IgD-negative memory B cell (primary cell): Measurements from ENCODE around the gene PARP6. TPM values are rescaled to one million over a fixed set of nuclear protein-coding genes. Genes with fewer than 3 reads are reported as not detected.
"Not testable (repeated sequence)": the region's sequence is repeated elsewhere in the genome, so short reads cannot be mapped to it uniquely, and the experiment has no call there.

Source experiments
- H3K27ac Mint-ChIP-seq, 3 donors: one replicate each; pipeline ENCODE4 v1.8.0; 2020 to 2022; ENCODE audit warnings: mild to moderate bottlenecking in 3 of 3, mixed read lengths in 3 of 3, moderate library complexity in 1 of 3
- H3K27me3 Mint-ChIP-seq: one replicate; pipeline ENCODE4 v1.8.0; 2021; ENCODE audit warnings: mixed read lengths
- H3K36me3 Mint-ChIP-seq: one replicate; pipeline ENCODE4 v1.8.0; 2020; ENCODE audit warnings: mild to moderate bottlenecking, mixed read lengths
- H3K4me1 Mint-ChIP-seq, 3 donors: one replicate each; pipeline ENCODE4 v1.8.0; 2020 to 2022; ENCODE audit warnings: mixed read lengths in 3 of 3, mild to moderate bottlenecking in 1 of 3
- H3K4me3 Mint-ChIP-seq, 4 donors: one replicate each; pipeline ENCODE4 v1.8.0; 2020 to 2022; ENCODE audit warnings: mild to moderate bottlenecking in 4 of 4, mixed read lengths in 4 of 4, moderate library complexity in 3 of 4
- H3K9me3 Mint-ChIP-seq, 3 donors: one replicate each; pipeline ENCODE4 v1.8.0; 2020 to 2021; ENCODE audit warnings: mixed read lengths in 3 of 3, mild to moderate bottlenecking in 1 of 3
- polyA plus RNA-seq: library from polyadenylated mRNA; unstranded; fragments of 300-500 nt; fragmentation: Illumina TruSeq; gene quantifications from one replicate; pipeline ENCODE4 v1.2.3, GENCODE V29; 2021

The PARP6 gene
- polyA plus RNA-seq, 1 donor from 2014 or later, result 34.4 TPM

DNA sequence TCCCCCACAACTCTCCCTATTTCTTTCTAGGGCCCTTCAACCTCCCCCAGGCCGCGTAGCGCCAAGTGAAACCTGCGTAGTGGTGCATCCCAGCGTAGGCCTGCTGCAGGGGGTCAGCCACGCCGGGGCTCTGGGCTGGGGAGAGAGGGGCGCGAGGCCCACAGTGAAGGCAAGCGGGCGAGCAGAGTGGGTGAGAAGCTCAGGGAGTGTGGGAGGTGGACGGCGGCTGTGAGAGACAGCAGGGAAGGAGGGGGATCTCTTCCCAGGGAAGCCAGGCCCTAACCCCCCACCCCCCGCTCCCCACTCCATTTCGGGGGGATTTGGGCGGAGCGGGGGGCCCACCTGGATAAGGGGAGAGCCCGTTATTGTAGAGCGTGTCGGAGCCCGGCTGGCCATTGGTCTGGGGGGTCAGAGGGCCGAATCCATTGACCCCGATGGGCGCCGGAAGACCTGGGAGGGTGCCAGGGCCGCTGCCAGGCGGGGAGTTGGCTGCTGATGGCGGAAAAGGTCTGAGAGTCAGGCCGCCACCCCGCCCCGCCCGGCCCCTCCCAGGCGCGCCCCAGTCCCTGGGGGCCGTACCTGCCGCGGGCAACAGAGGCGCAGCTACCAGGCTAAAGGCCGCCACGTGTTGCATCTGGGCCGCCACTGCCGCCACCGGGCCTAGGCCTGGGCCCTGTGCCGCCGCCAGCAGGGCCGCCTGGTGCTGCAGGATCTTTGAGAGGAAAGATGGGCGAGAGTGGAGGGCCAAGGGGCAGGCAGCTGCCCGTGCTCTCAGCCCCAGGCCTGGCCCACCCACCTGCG is 16.6 kb upstream of the PARP6 start:
- Mint-ChIP-seq H3K27me3 (no peaks in the 10 kb centered on the region), H3K9me3 (no peaks in the 10 kb centered on the region), H3K4me3 (no peak overlapping the region), H3K36me3 (peaks cover 2% of the 10 kb centered on the region), H3K27ac (no peak overlapping the region), H3K4me1 (no peaks in the 10 kb centered on the region)

DNA sequence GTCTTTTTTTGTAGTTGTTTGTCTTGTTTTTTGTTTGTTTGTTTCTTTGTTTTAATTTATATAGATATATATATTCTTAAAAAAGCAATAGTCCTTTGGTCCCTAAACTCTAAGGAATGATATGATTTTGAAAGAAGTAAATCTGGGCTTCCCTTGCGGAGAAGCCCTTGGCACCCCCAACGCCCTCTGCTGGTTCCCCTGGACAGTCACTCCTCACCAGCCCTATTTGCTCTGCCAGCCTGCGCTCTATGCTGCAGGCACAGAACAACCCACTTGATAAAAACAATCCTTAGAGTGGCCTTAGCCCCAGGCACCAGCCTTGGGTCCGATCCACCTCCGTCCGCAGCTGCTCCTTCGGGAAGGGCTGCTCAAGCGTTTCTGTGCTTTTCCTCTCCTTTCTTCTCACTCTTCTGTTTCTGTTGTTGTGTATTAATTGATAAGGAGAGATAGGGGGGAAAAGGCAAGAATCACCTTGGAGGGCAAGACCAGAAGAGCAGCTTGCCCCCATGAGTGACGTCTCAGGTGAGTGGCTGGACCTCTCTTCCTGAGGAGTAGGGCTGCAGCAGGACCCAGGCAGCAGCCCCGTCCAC is 13.7 kb upstream of the PARP6 start:
- Mint-ChIP-seq H3K27me3 (no peaks in the 10 kb centered on the region), H3K36me3 (peaks cover 4% of the 10 kb centered on the region), H3K4me1 (peaks cover 0 to 1% (median 0%) of the 10 kb centered on the region in 3 donors)

DNA sequence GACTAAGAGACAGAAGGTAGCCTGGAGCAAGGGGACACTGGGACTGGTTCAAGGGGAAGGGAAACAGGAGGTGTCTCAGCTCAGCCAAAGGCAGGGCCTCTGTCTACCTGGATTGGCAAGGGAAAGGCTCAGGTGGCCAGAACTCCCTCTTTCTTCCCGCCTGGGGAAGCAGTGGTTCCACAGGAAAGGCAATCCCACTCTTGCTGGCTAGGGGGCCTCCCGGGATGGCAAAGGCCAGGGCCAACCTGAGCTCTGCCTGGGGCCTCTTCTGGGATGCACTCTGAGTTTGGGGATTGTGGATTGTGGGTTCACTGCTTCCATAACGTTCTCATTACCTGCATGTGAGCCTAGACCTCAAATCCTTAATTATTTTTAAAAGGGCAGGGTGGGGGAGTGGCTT is 13.0 kb upstream of the PARP6 start:
- peaks cover 0 to 1% (median 0%) of the 10 kb centered on the region in 3 donors for H3K4me1 Mint-ChIP-seq
- H3K9me3 Mint-ChIP-seq, result no peaks in the 10 kb centered on the region
- no peak overlapping the region for H3K27ac Mint-ChIP-seq
- peaks cover 4% of the 10 kb centered on the region for H3K36me3 Mint-ChIP-seq
- no peaks in the 10 kb centered on the region for H3K27me3 Mint-ChIP-seq
- H3K4me3 Mint-ChIP-seq, result no peak overlapping the region

More for the DNA sequence above, 13.7 kb upstream of the PARP6 start:
- Mint-ChIP-seq H3K4me3 (no peak overlapping the region), H3K9me3 (no peaks in the 10 kb centered on the region), H3K27ac (no peak overlapping the region)

DNA sequence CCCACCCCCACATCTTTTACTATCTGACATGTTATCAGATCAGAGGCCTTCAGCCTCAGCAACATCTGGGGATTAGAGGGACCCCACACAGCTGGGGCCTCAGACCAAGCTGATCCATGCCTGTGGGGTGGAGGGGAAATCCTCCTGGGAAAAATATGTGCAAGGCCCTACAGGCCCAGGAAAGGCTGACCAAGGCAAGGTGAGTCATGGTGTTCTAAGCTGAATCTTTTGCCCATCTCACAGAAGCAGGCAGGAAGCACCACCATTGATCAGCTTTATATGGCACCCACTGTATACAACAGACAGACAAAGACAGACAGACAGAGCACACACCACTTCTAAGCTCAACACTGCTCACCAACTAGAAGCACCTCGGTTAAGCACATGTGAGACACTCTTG is 12.4 kb upstream of the PARP6 start:
- H3K4me1 Mint-ChIP-seq, result peaks cover 0 to 1% (median 0%) of the 10 kb centered on the region in 3 donors
- H3K9me3 Mint-ChIP-seq, result no peaks in the 10 kb centered on the region
- H3K4me3 Mint-ChIP-seq, result no peak overlapping the region
- no peaks in the 10 kb centered on the region for H3K27me3 Mint-ChIP-seq
- no peak overlapping the region for H3K27ac Mint-ChIP-seq
- peaks cover 2% of the 10 kb centered on the region for H3K36me3 Mint-ChIP-seq

DNA sequence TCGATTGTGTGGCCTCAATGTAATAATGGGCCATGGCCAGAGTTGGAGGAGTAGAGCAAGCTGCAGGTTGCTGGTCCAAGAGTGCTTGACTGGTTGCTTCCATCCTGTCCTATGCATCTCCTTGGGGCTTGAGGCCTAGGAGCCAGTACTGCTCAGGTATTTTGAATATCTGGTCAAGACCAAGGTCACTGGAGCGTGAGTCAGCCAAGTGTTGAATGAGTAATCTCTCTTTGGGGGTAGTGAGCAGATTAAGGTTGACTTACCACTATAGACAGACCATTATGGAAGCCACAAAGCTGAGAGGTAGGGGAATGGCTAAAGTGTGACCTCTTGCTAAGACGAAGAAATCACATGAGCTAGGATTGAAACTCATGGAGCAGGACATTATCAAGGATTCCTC is 9.4 kb upstream of the PARP6 start:
- no peaks in the 10 kb centered on the region for H3K9me3 Mint-ChIP-seq
- no peaks in the 10 kb centered on the region for H3K27me3 Mint-ChIP-seq
- no peak overlapping the region for H3K27ac Mint-ChIP-seq
- H3K4me1 Mint-ChIP-seq, result peaks cover 0 to 1% (median 0%) of the 10 kb centered on the region in 3 donors
- no peak overlapping the region for H3K4me3 Mint-ChIP-seq
- H3K36me3 Mint-ChIP-seq, result peaks cover 2% of the 10 kb centered on the region

DNA sequence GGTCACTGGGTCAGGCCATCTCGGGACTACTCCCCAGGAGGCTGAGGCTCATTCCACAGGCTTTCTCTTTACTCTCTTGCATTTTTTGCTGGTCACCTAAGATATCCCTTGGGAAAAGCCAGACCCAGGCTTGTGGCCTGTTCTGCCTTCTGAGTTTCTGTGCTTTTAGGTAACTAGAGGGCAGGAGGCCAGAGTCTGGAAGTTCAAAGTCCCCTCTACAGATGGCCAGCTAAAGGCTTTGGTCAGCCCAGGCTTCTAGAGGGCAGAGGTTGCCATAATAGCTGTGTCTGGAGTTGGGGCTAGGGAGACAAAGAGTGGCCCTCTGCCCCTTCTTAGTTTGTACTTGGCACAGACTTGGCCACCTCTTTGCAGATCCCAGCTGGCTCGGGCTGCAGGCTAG is 8.4 kb upstream of the PARP6 start:
- Mint-ChIP-seq H3K36me3 (peaks cover 2% of the 10 kb centered on the region), H3K4me3 (peak overlapping the region in 1 of 4 donors; percentile 33), H3K9me3 (no peaks in the 10 kb centered on the region), H3K4me1 (peaks cover 0 to 1% (median 0%) of the 10 kb centered on the region in 3 donors), H3K27me3 (no peaks in the 10 kb centered on the region), H3K27ac (no peak overlapping the region)

DNA sequence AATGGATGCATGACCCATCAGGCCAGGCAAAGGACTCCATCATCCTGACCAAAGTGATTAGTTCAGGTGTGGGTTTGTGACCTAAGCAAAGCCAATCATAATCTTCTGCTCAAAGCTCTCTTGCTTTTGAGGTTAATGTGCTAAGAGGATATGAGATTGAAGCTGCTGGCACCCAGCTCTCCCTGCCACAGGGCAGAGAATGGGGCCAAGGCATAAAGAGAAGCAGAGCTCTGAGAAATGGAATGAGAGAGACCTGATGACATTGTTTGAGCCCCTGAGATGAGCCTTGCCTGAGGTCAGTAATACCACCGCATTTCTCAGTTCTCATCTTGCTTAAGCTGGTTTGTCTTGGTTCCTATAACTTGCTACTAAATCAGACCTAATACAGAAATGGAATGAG is 6.4 kb upstream of the PARP6 start:
- H3K4me3 Mint-ChIP-seq, result no peak overlapping the region
- H3K27me3 Mint-ChIP-seq, result no peaks in the 10 kb centered on the region
- peaks cover 3 to 5% (median 4%) of the 10 kb centered on the region in 3 donors for H3K4me1 Mint-ChIP-seq
- peaks cover 2% of the 10 kb centered on the region for H3K36me3 Mint-ChIP-seq
- peak overlapping the region in 1 of 3 donors; percentile 30 for H3K27ac Mint-ChIP-seq
- no peaks in the 10 kb centered on the region for H3K9me3 Mint-ChIP-seq

DNA sequence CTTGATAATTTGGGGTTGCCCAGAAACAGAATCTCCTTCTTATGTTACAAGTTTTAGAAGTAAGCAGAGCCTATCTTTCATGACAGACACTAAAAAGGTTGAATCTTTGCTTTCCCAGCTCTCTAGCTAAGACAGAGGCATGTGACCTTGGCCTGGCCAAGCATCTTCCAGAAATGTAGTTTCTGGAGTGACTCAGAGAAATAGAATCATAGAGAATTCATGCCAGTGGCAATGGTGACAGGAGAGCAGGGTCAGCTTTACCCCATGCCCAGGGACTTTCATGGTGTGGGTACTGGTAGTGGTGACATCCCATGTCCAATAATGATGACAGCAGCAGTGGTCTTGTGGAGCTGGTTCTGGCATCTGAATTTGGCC is 4.0 kb upstream of the PARP6 start:
- no peaks in the 10 kb centered on the region for H3K27me3 Mint-ChIP-seq
- no peaks in the 10 kb centered on the region for H3K9me3 Mint-ChIP-seq
- H3K27ac Mint-ChIP-seq, result no peak overlapping the region
- peak overlapping the region in 1 of 4 donors; percentile 76 for H3K4me3 Mint-ChIP-seq
- no peaks in the 10 kb centered on the region for H3K36me3 Mint-ChIP-seq
- H3K4me1 Mint-ChIP-seq, result peaks cover 11 to 23% (median 19%) of the 10 kb centered on the region in 3 donors

DNA sequence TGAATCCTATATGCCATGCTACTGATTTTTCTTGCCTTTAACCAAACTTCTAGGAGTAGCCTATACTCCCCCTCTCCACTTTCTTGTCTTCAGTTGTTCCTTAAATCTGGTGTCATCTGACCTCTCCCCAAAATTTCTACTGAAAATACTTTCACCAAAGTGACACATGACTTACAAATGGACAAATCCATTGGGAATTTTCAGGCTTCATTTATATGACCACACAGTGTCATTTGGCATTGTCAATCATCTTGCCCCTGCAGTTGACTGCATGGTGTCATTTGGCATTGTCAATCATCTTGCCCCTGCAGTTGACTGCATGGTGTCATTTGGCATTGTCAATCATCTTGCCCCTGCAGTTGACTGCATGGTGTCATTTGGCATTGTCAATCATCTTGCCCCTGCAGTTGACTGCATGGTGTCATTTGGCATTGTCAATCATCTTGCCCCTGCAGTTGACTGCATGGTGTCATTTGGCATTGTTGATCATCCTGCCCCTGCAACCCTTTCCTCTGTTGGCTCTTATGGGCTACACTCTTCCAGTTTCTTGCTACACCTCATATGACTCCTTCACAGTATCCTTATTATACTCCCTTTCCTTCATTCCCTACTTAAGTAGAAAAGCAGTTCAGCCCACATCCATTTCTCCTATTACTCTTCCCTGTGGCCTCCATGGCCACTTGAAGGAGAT is 3.4 kb upstream of the PARP6 start:
- peak overlapping the region in 1 of 4 donors; percentile 76 for H3K4me3 Mint-ChIP-seq
- H3K27ac Mint-ChIP-seq, result not testable (repeated sequence)

DNA sequence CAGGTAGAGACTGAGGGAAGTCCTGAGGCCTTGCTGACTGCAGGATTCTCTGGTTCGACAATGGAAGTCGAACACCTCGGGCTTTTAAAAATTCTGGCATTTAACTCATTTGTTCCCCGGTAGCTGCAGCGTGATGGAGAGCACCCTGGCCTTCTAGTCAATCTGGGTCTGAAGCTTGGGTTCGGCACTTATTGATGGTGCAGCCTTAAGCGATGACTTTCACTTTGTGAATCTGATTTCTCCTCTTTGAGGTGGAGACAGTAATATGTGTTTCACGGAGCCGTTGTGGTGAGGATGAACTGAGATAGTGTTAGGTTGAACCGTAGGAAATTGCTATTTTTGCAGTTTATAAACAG is 621 bp upstream of the PARP6 start:
- H3K9me3 Mint-ChIP-seq, result no peaks in the 10 kb centered on the region
- H3K36me3 Mint-ChIP-seq, result no peaks in the 10 kb centered on the region
- no peaks in the 10 kb centered on the region for H3K27me3 Mint-ChIP-seq
- peak overlapping the region; percentile 79 to 97 (median 92) for H3K4me3 Mint-ChIP-seq
- peak overlapping the region; percentile 87 to 97 (median 92) for H3K27ac Mint-ChIP-seq
- peaks cover 23 to 34% (median 30%) of the 10 kb centered on the region in 3 donors for H3K4me1 Mint-ChIP-seq

More for the DNA sequence above, 3.4 kb upstream of the PARP6 start:
- H3K27me3 Mint-ChIP-seq, H3K9me3 Mint-ChIP-seq, H3K36me3 Mint-ChIP-seq: not testable (repeated sequence)
- H3K4me1 Mint-ChIP-seq, result peaks cover 14 to 28% (median 24%) of the 10 kb centered on the region in 3 donors

DNA sequence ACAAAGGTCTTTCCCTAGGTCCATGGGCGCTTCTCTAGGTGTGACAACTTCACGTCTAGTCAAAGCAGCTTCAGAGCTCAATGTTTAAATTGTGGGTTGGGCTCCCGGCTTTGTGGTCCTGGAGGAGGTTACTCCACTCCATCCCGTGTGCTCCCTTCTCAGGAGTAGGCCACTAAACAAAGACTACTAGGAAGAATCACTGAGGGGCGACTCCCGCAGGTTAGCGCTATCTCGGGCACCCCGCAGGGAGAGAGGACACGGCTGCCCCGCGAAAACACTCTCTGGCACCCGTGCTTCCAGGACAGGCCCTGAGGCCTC is 500 bp downstream of the PARP6 start:
- Mint-ChIP-seq H3K36me3 (peaks cover 2% of the 10 kb centered on the region), H3K4me1 (peaks cover 26 to 34% (median 30%) of the 10 kb centered on the region in 3 donors), H3K9me3 (no peaks in the 10 kb centered on the region), H3K4me3 (peak overlapping the region; percentile 86 to 95 (median 92)), H3K27ac (peak overlapping the region; percentile 87 to 97 (median 90)), H3K27me3 (no peaks in the 10 kb centered on the region)

DNA sequence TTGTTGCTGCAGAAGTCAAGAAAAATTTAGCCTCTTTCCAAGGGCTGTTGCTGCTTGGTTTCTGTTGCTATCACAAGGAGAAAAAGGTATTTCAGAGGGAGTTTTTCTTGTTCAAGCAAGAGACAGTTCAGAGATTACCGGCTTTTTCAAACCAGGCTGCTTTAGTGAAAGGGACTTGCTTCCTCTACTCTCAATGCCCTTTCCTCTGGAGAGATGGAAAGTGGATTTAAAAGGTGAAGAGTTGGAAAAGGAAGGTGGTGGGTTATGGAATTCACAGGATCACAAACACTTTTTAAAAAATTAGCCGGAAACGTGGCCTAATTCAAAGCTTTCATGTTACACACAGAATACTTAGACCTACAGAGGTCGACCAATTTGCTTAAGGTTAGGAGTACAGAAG is 1.1 kb downstream of the PARP6 start:
- peak overlapping the region; percentile 87 to 97 (median 90) for H3K27ac Mint-ChIP-seq
- no peaks in the 10 kb centered on the region for H3K9me3 Mint-ChIP-seq
- no peaks in the 10 kb centered on the region for H3K27me3 Mint-ChIP-seq
- H3K4me3 Mint-ChIP-seq, result peak overlapping the region; percentile 56 to 95 (median 92)
- peaks cover 2% of the 10 kb centered on the region for H3K36me3 Mint-ChIP-seq
- H3K4me1 Mint-ChIP-seq, result peaks cover 26 to 34% (median 30%) of the 10 kb centered on the region in 3 donors

DNA sequence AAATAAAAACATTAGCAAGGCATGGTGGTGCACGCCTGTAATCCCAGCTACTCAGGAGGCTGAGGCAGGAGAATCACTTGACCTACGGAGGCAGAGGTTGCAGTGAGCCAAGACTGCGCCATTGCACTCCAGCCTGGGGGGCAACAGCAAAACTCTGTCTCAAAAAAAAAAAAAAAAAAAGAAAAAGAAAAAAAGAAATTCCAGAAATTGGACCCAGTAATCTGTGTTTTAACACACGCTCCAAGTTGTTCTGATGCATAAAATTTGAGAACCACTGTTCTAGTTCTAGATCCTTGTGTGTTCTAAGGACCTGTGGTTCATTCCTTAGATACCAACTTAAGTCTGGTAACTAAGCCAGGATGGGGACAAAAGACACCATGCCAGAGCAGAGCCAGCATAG is 2.6 kb downstream of the PARP6 start:
- H3K9me3 Mint-ChIP-seq, result no peaks in the 10 kb centered on the region
- H3K4me1 Mint-ChIP-seq, result peaks cover 24 to 34% (median 30%) of the 10 kb centered on the region in 3 donors
- peak overlapping the region in 1 of 4 donors; percentile 90 for H3K4me3 Mint-ChIP-seq
- H3K36me3 Mint-ChIP-seq, result peaks cover 5% of the 10 kb centered on the region
- no peak overlapping the region for H3K27ac Mint-ChIP-seq
- H3K27me3 Mint-ChIP-seq, result no peaks in the 10 kb centered on the region

DNA sequence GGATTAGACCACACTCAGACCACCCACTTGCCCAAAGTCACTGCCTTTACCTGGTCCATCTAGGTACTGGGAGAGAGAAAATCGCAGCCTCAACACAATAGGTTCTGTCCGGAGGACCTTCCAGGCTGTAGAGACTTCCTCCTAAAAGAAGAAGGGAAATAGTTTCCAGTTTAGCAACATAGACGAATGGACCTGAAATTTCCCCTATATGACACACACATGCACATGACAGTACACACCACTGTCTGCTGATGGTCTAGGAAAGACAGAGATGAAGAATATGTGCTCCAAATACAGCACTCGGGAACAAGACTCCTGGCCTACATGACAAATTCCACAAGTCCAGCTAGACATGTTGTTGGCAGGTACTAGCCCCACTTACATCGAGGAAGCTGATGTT is 7.3 kb downstream of the PARP6 start:
- Mint-ChIP-seq H3K4me3 (no peak overlapping the region), H3K36me3 (peaks cover 19% of the 10 kb centered on the region)

DNA sequence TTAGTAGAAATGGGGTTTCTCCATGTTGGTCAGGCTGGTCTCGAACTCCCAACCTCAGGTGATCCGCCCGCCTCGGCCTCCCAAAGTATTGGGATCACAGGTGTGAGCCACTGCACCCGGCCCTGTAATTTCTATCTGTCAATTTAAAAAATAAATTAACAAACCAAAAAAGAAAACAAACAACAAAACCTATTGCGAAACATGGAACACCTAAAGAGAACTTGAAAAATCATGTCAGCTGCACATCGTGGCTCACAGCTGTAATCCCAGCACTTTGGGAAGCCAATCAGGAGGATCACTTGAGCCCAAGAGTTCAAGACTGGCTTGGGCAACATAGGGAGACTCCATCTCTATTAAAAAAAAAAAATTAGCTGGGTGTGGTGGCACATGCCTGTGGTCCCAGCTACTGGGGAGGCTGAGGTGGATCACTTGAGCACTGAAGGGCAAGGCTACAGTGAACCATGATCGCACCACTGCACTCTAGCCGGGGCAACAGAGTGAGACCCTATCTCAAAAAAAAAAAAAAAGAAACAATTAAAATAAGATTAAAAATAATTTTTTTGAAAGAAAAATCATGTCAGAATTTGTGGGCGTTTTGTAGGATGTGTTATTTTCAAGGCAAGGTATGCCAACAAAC is 19.6 kb downstream of the PARP6 start:
- H3K27ac Mint-ChIP-seq, result peak overlapping the region in 1 of 3 donors; percentile 53
- H3K9me3 Mint-ChIP-seq, result no peaks in the 10 kb centered on the region
- H3K36me3 Mint-ChIP-seq, result peaks cover 2% of the 10 kb centered on the region
- no peaks in the 10 kb centered on the region for H3K4me1 Mint-ChIP-seq
- no peak overlapping the region for H3K4me3 Mint-ChIP-seq
- H3K27me3 Mint-ChIP-seq, result no peaks in the 10 kb centered on the region

More for the DNA sequence above, 7.3 kb downstream of the PARP6 start:
- H3K27ac Mint-ChIP-seq, result no peak overlapping the region
- H3K9me3 Mint-ChIP-seq, result no peaks in the 10 kb centered on the region
- no peaks in the 10 kb centered on the region for H3K27me3 Mint-ChIP-seq
- peaks cover 0 to 7% (median 0%) of the 10 kb centered on the region in 3 donors for H3K4me1 Mint-ChIP-seq
